Loucy (cell line): ENCODE results near the gene MAP3K15.

Experiments used
- CTCF ChIP-seq: fragments of 200-600 bp; sonication (generic); conservative IDR thresholded peaks from 2 replicates; pipeline ENCODE4 v1.5.1; 2014; ENCODE audit warnings: mild to moderate bottlenecking, antibody characterized with exemption, low read length
- EZH2phosphoT487 ChIP-seq: fragments of 200-600 bp; IDR thresholded peaks from 2 replicates; pipeline ENCODE4 v1.6.1; 2018; ENCODE audit warnings: antibody characterized with exemption, mild to moderate bottlenecking, moderate library complexity, borderline replicate concordance

- no peak for TF ChIP-seq CTCF
- TF ChIP-seq EZH2phosphoT487, result no peak
Measured at GRCh38 chrX:19545651-19546050, 30.3 kb upstream of the MAP3K15 start.
